B cell (primary cell): ENCODE data around the gene NUP210. TPM values are rescaled to one million over a fixed set of nuclear protein-coding genes. Genes with fewer than 3 reads are reported as not detected.

Experiments used
- ATAC-seq: fragments of 200-7000 bp; cut with Tn5 transposase; one replicate; pipeline ENCODE4 v1.10.0; 2021; ENCODE audit warnings: low read depth, mild to moderate bottlenecking, moderate number of reproducible peaks, moderate library complexity
- CTCF ChIA-PET: fragments of 350-600 bp; sonication (Branson Sonifier 250); formaldehyde crosslinking; loops from one replicate; lab custom pipeline; 2021; ENCODE audit warnings: antibody characterized with exemption, inconsistent platforms; lab: Charles Lee
- POLR2A ChIA-PET: fragments of 350-600 bp; sonication (Branson Sonifier 250); formaldehyde crosslinking; loops from one replicate; lab custom pipeline; 2021; ENCODE audit warnings: antibody characterized with exemption; lab: Charles Lee
- DNase-seq: peaks from one replicate; pipeline ENCODE4 v3.0.0; 2013
- H2AFZ ChIP-seq: 2 replicates; pipeline ENCODE4 v1.6.1; 2012; ENCODE audit warnings: mild to moderate bottlenecking, low read depth, low read length; ENCODE audit not compliant: insufficient read depth, poor library complexity, severe bottlenecking
- H3K27ac ChIP-seq, 2 donors: 1 replicate in 1 of 2; 2 replicates in 1 of 2; pipeline ENCODE4 v1.5.1; 2012 to 2013; ENCODE audit warnings: low read length in 2 of 2, mild to moderate bottlenecking in 2 of 2, moderate library complexity in 1 of 2
- H3K27me3 ChIP-seq, 4 experiments: fragments of 200-600 bp in 1 of 4; sonication (generic) in 1 of 4; replicated peaks in 1 of 4; 1 replicate in 2 of 4; 2 replicates in 2 of 4; pipeline versions ENCODE4 v1.6.1 to v1.7.0; 2013 to 2016; ENCODE audit warnings: low read length in 3 of 4, mild to moderate bottlenecking in 2 of 4, mixed read lengths in 1 of 4, moderate library complexity in 1 of 4; ENCODE audit not compliant: insufficient read depth in 4 of 4, control insufficient read depth in 3 of 4; ENCODE audit errors: control extremely low read depth in 1 of 4
- H3K36me3 ChIP-seq, 2 experiments: replicated peaks in 1 of 2; 1 replicate in 1 of 2; 2 replicates in 1 of 2; pipeline versions ENCODE4 v1.6.1 to v1.7.1; 2013; ENCODE audit warnings: low read length in 1 of 2; ENCODE audit not compliant: insufficient read depth in 2 of 2, control insufficient read depth in 1 of 2; ENCODE audit errors: control extremely low read depth in 1 of 2, extremely low read depth in 1 of 2
- H3K4me1 ChIP-seq, 2 donors: fragments of 200-600 bp in 1 of 2; sonication (generic) in 1 of 2; 1 replicate in 1 of 2; 2 replicates in 1 of 2; pipeline versions ENCODE4 v1.5.1 to v1.6.1; 2013 to 2017; ENCODE audit warnings: low read length in 2 of 2; ENCODE audit not compliant: control insufficient read depth in 2 of 2, insufficient read depth in 2 of 2
- H3K4me2 ChIP-seq: replicated peaks from 2 replicates; pipeline ENCODE3; 2012; ENCODE audit warnings: mild to moderate bottlenecking, low read depth, low read length; ENCODE audit not compliant: poor library complexity, severe bottlenecking
- H3K4me3 ChIP-seq, 5 experiments: fragments of 200-600 bp in 1 of 5; sonication (generic) in 1 of 5; 1 replicate in 3 of 5; 2 replicates in 2 of 5; pipeline versions ENCODE4 v1.5.1 to v1.7.0; 2011 to 2016; ENCODE audit warnings: low read length in 4 of 5, mild to moderate bottlenecking in 4 of 5, low read depth in 2 of 5, control low read depth in 1 of 5, moderate library complexity in 1 of 5; ENCODE audit not compliant: insufficient read depth in 1 of 5; ENCODE audit errors: control extremely low read depth in 1 of 5, extremely low read depth in 1 of 5
- H3K79me2 ChIP-seq: fragments of 200-600 bp; sonication (generic); one replicate; pipeline ENCODE4 v1.6.0; 2016; ENCODE audit warnings: low read length; ENCODE audit not compliant: control insufficient read depth, insufficient read depth
- H3K9ac ChIP-seq: fragments of 200-600 bp; sonication (generic); 2 replicates; pipeline ENCODE4 v1.6.1; 2017; ENCODE audit warnings: mild to moderate bottlenecking, low read length, moderate library complexity
- H3K9me3 ChIP-seq, 3 donors: one replicate each; pipeline versions ENCODE4 v1.6.1 to v1.7.1; 2013; ENCODE audit warnings: low read length in 2 of 3; ENCODE audit not compliant: control insufficient read depth in 2 of 3, insufficient read depth in 1 of 3; ENCODE audit errors: control extremely low read depth in 1 of 3
- H4K20me1 ChIP-seq: 2 replicates; pipeline ENCODE4 v1.6.0; 2012; ENCODE audit warnings: mild to moderate bottlenecking, low read length; ENCODE audit not compliant: insufficient read depth, control insufficient read depth, poor library complexity, severe bottlenecking
- H3K27ac Mint-ChIP-seq: one replicate; pipeline ENCODE4 v1.8.0; 2021; ENCODE audit warnings: mixed read lengths
- H3K27me3 Mint-ChIP-seq: one replicate; pipeline ENCODE4 v1.8.0; 2021; ENCODE audit warnings: mixed read lengths
- H3K4me1 Mint-ChIP-seq: one replicate; pipeline ENCODE4 v1.8.0; 2021; ENCODE audit warnings: mixed read lengths
- H3K4me3 Mint-ChIP-seq: one replicate; pipeline ENCODE4 v1.8.0; 2021; ENCODE audit warnings: mixed read lengths
- H3K9me3 Mint-ChIP-seq: one replicate; pipeline ENCODE4 v1.8.0; 2022; ENCODE audit warnings: mixed read lengths; ENCODE audit not compliant: insufficient read depth
- EZH2 ChIP-seq: IDR thresholded peaks from 2 replicates; pipeline ENCODE4 v1.6.1; 2012; ENCODE audit warnings: borderline replicate concordance, low read depth, mild to moderate bottlenecking, moderate library complexity, low read length; ENCODE audit not compliant: insufficient read depth, poor library complexity, severe bottlenecking
- WGBS: methylation state at CpG from one replicate; pipeline ENCODE4 v1.1.5; 2013; ENCODE audit warnings: missing lambda C conversion rate; ENCODE audit not compliant: insufficient coverage; 5-methylcytosine and 5-hydroxymethylcytosine counted together
- intact Hi-C: fragments of 100-400 bp; cut with micrococcal nuclease; formaldehyde crosslinking; loops from one replicate; pipeline ENCODE4 v1.10.0; 2022
- polyA plus RNA-seq: library from polyadenylated mRNA; depleted of rRNA; stranded (reverse); fragments of >200 nt; gene quantifications from 2 replicates; pipeline ENCODE4 v1.2.3, GENCODE V29; 2012
- total RNA-seq, 2 donors: library from RNA; stranded (reverse); fragments of 120-200 nt in 1 of 2; gene quantifications; 1 replicate in 1 of 2; 2 replicates in 1 of 2; pipeline versions ENCODE4 v1.2.3 to v1.2.4, GENCODE V29; 2013 to 2022
- TF ChIP-seq, protein P1 (sequence below): fragments of 200-600 bp; IDR thresholded peaks from one replicate; pipeline ENCODE4 v1.8.0; 2022; ENCODE audit warnings: antibody characterized with exemption, mild to moderate bottlenecking

NUP210 gene
- total and polyA plus RNA-seq, 2 donors (not counting 1 experiment from before 2014, with no cell fraction given): 114 to 159 TPM

- Histone ChIP-seq H3K9ac (no peak overlapping the region), H3K4me3 (peak overlapping the region in 4 of 5 experiments; percentile 3 to 47 (median 36)), H3K4me1 (peaks cover 21% of the 10 kb centered on the region in 2 donors), H3K36me3 (no peaks in the 10 kb centered on the region), H3K9me3 (peaks cover 8 to 42% (median 20%) of the 10 kb centered on the region in 3 donors), H4K20me1 (peaks cover 7% of the 10 kb centered on the region), H2AFZ (no peak overlapping the region), H3K79me2 (no peaks in the 10 kb centered on the region), H3K27ac (no peak overlapping the region), H3K4me2 (peak overlapping the region; percentile 78), H3K27me3 (peaks cover 2 to 58% (median 37%) of the 10 kb centered on the region in 4 experiments)
- POLR2A ChIA-PET: no interaction called here
- ATAC-seq (peak; percentile 74), DNase-seq (peak; percentile 62)
- H3K4me3 Mint-ChIP-seq: peak overlapping the region; percentile 86
- TF ChIP-seq, protein P1, sequence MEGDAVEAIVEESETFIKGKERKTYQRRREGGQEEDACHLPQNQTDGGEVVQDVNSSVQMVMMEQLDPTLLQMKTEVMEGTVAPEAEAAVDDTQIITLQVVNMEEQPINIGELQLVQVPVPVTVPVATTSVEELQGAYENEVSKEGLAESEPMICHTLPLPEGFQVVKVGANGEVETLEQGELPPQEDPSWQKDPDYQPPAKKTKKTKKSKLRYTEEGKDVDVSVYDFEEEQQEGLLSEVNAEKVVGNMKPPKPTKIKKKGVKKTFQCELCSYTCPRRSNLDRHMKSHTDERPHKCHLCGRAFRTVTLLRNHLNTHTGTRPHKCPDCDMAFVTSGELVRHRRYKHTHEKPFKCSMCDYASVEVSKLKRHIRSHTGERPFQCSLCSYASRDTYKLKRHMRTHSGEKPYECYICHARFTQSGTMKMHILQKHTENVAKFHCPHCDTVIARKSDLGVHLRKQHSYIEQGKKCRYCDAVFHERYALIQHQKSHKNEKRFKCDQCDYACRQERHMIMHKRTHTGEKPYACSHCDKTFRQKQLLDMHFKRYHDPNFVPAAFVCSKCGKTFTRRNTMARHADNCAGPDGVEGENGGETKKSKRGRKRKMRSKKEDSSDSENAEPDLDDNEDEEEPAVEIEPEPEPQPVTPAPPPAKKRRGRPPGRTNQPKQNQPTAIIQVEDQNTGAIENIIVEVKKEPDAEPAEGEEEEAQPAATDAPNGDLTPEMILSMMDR: peak; percentile 49
- TF ChIP-seq EZH2: no peak
- H3K27me3 Mint-ChIP-seq: peaks cover 46% of the 10 kb centered on the region
- CTCF ChIA-PET: interaction anchor here (0.6 to 3.5 kb wide), 10 partner anchors 8 to 442 kb away, joined by 3 to 53 read pairs (median 4); partner anchors contain the start of gene RPL32
- intact Hi-C loops: loop anchor here (2.0 kb wide), 2 partner anchors 170 to 190 kb away; no protein-coding TSS in a partner anchor
- peaks cover 13% of the 10 kb centered on the region for H3K4me1 Mint-ChIP-seq
- no peak overlapping the region for H3K27ac Mint-ChIP-seq
- peaks cover 4% of the 10 kb centered on the region for H3K9me3 Mint-ChIP-seq
- 2% methylated on average over 75 of the region's 93 CpGs for WGBS
These were observed 136.9 kb downstream of the NUP210 start for GRCh38 chr3:13282986-13283876.
